Measurements from ENCODE around the gene CD22.

DNA sequence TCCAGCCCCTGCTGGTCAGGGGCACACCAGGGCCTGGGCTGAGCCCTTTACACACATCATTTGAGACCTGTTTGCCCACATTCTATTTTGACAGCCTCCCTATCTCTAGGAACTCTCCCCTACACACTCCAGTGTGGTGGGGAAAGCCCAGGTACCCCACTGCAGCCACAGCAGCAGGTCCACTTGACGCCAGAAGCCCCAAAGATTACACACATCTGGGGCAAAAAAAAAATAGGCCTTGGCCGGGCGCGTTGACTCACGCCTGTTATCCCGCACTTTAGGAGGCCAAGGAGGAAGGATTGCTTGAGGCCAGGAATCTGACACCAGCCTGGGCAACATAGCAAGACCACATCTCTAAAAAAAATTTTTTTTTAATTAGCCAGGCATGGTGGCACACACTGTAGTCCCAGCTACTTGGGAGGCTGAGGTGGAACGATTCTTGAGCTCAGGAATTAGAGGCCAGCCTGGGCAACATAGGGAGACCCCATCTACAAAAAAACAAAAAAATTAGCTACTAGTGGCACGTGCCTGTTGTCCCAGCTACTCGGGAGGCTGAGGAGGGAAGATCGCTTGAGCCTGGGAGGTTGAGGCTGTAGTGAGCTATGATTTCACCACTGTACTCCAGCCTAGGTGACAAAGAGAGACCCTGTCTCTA is 18.0 kb upstream of the CD22 start:
- TF ChIP-seq FOXA1 (IDR thresholded peaks at IDR 0.05), result no peak
- TF ChIP-seq ATF3 (IDR thresholded peaks at IDR 0.05), result no peak
